CD4-positive, alpha-beta T cell treated with Interleukin-6 for 4 hours (primary cell): Measurements from ENCODE around the gene C11orf86.
"Not testable (repeated sequence)": the region's sequence is repeated elsewhere in the genome, so short reads cannot be mapped to it uniquely, and the experiment has no call there.

Experiments
- DNase-seq: peaks from one replicate; pipeline ENCODE4 v3.0.0-alpha.2; 2020; ENCODE audit warnings: mixed read lengths

C11orf86 gene

GRCh38 chr11:66992041-66992440 is 16.9 kb downstream of the C11orf86 start:
- no peak for DNase-seq

GRCh38 chr11:66996609-66997273 is 21.6 kb downstream of the C11orf86 start:
- DNase-seq, result no peak

GRCh38 chr11:66999555-66999954 is 24.5 kb downstream of the C11orf86 start:
- DNase-seq, result no peak

- no peak for DNase-seq
Observed at GRCh38 chr11:67001332-67001731, 26.2 kb downstream of the C11orf86 start.

- DNase-seq, result no peak
Observed at GRCh38 chr11:67002297-67002913, 27.3 kb downstream of the C11orf86 start.

- DNase-seq, result no peak
Observed at GRCh38 chr11:67002921-67003411, 27.9 kb downstream of the C11orf86 start.

- DNase-seq, result not testable (repeated sequence)
Observed at GRCh38 chr11:67005200-67005599, 30.1 kb downstream of the C11orf86 start.

- no peak for DNase-seq
Observed at GRCh38 chr11:67006029-67006884, 31.2 kb downstream of the C11orf86 start.

GRCh38 chr11:67007126-67007525 is 32.0 kb downstream of the C11orf86 start:
- DNase-seq, result no peak

GRCh38 chr11:67010296-67010905 is 35.3 kb downstream of the C11orf86 start:
- no peak for DNase-seq

- no peak for DNase-seq
Observed at GRCh38 chr11:67013511-67014045, 38.5 kb downstream of the C11orf86 start.

GRCh38 chr11:67014343-67014742 is 39.2 kb downstream of the C11orf86 start:
- no peak for DNase-seq

GRCh38 chr11:67015048-67015447 is 39.9 kb downstream of the C11orf86 start:
- DNase-seq, result no peak

GRCh38 chr11:67016550-67016949 is 41.4 kb downstream of the C11orf86 start:
- DNase-seq, result no peak

- DNase-seq, result no peak
Observed at GRCh38 chr11:67020949-67021348, 45.8 kb downstream of the C11orf86 start.

GRCh38 chr11:67022341-67022933 is 47.3 kb downstream of the C11orf86 start:
- no peak for DNase-seq

GRCh38 chr11:67022961-67023956 is 48.2 kb downstream of the C11orf86 start, which contains the start of gene SYT12:
Gene SYT12 (plus strand): TSS chr11:67023134. CDS start chr11:67030145, 7,011 bp downstream.
- no peak for DNase-seq

- DNase-seq, result no peak
Observed at GRCh38 chr11:67023957-67024353, 48.9 kb downstream of the C11orf86 start.

- DNase-seq, result peak; percentile 67
Observed at GRCh38 chr11:67024410-67024809, 49.3 kb downstream of the C11orf86 start.

GRCh38 chr11:67024966-67025365 is 49.9 kb downstream of the C11orf86 start:
- DNase-seq, result no peak

- no peak for DNase-seq
Observed at GRCh38 chr11:67025750-67026149, 50.6 kb downstream of the C11orf86 start.
